Measurements from ENCODE around the gene APOD.

DNA sequence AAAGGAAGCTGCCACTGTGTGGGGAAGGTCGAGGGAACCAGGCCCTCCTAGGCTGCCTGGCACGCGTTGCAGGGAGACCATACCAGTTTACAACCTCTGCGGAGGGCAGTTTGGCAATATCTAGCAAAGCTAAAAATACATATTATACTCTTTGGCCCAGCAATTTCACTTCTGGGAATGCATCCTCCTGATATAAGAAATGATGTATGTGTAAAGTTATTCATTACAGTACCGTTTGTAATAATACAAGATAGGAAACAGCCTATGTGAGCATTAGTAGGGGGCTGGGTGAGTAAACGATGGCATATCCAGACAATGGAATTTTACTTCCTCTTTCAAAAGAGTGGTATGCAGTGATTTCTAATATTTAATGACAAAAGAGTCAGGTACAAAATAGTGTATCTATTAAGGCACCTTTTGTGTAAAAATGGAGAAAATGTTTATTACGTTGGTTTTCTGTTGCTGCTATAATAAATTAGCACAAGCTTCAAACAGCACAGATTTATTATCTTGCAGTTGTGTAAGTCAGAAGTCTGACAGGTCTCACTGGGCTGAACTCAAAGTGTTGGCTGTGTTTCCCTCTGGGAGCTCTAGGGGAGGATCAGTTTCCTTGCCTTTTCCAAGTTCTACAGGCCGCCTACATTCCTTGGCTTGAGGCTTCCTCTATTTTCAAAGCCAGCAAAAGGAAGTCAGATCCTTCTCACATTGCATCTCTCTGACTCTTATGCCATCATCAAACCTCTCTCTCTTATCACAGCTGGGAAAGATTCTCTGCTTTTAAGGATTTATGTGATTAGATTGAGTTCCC, 9.0 kb downstream of the APOD start:
- TF ChIP-seq GATA2 (IDR thresholded peaks at IDR 0.05; ENCODE audit: low read depth, low read length) (no peak), GATA3 (IDR thresholded peaks at IDR 0.05; ENCODE audit: low read depth, low read length) (no peak)

Data from SH-SY5Y (cell line).